ENCODE measurements around the gene FILIP1L.

The FILIP1L gene

DNA sequence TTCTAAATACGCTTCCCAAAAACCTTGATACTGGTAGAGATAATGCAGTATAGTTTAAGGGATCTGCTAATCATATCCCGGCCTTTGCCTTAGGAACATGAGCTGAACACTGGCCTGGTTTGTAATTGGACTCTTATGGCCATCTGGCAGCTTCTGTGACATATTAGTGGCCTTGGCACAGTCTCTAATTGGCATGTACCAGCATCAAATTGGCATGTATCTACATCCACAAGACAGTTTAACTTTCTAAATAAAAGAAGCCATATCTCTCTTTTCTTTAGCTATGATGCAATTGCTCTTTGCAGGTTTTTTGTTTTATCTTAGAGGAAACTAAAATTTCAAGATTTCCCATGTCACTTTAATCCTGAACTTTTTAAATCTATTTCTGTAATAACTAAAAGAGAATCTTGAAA lies 44.6 kb upstream of the FILIP1L start:
- Histone ChIP-seq H4K91ac (ENCODE audit: low read depth, low read length) (no peak overlapping the region), H3K36me3 (ENCODE audit: control insufficient read depth in 1 of 2, insufficient read depth in 2 of 2, low read length in 2 of 2) (no peaks in the 10 kb centered on the region), H4K8ac (ENCODE audit: low read depth, low read length) (no peak overlapping the region), H3K23ac (ENCODE audit: low read length) (no peak overlapping the region), H3K9me3 (ENCODE audit: insufficient read depth, low read depth, low read length) (no peaks in the 10 kb centered on the region), H3K27ac (ENCODE audit: low read depth, low read length) (no peak overlapping the region), H3K14ac (ENCODE audit: low read length) (no peak overlapping the region), H3K4me1 (ENCODE audit: control insufficient read depth in 1 of 2, insufficient read depth in 2 of 2, low read length in 2 of 2) (no peaks in the 10 kb centered on the region), H3K4me2 (ENCODE audit: low read length) (no peak overlapping the region), H2BK120ac (ENCODE audit: insufficient read depth, low read length, poor library complexity) (no peak overlapping the region), H3K79me1 (ENCODE audit: low read length) (no peaks in the 10 kb centered on the region), H2BK12ac (ENCODE audit: low read length) (no peak overlapping the region), H3K4me3 (ENCODE audit: low read depth, low read length) (no peak overlapping the region), H3K27me3 (ENCODE audit: insufficient read depth, low read length) (no peaks in the 10 kb centered on the region), H3K79me2 (ENCODE audit: control insufficient read depth, insufficient read depth, low read length, poor library complexity) (no peaks in the 10 kb centered on the region), H3K9ac (ENCODE audit: low read length) (no peak overlapping the region), H2BK5ac (ENCODE audit: low read depth, low read length, poor library complexity) (no peak overlapping the region), H3K4ac (ENCODE audit: low read depth, low read length) (no peak overlapping the region), H3K18ac (ENCODE audit: low read length) (no peak overlapping the region), H2AK5ac (ENCODE audit: low read length) (no peak overlapping the region), H4K12ac (ENCODE audit: low read depth, low read length) (no peak overlapping the region), H2AFZ (ENCODE audit: insufficient read depth, low read length, poor library complexity) (no peak overlapping the region)
- no peak for DNase-seq
- WGBS (ENCODE audit: extremely low coverage, insufficient coverage, insufficient read length) = no CpG with 5 or more reads among the region's 2 CpGs

DNA sequence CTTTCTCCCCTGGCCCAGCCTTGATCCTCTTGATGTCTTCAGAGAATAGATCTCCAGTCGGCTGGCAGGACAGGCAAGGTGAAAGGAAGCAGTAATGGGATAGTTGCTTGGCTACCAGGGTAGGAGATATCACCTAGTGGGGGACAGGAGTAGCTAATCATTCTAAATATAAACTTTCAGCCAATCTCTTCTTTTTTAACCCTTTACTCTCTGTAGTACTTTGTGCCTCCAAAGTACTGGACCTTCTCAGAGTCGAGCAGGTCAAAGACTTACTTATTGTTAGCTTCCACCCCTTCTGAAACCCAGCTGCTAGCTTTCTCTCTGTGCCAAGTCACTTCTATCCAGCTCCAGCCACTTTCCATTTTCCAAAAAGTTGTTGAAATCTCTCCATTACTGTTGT lies 43.4 kb upstream of the FILIP1L start:
- Histone ChIP-seq H3K4ac (ENCODE audit: low read depth, low read length) (no peak overlapping the region), H3K4me2 (ENCODE audit: low read length) (no peak overlapping the region), H3K79me1 (ENCODE audit: low read length) (no peaks in the 10 kb centered on the region), H3K36me3 (ENCODE audit: control insufficient read depth in 1 of 2, insufficient read depth in 2 of 2, low read length in 2 of 2) (no peaks in the 10 kb centered on the region), H3K4me1 (ENCODE audit: control insufficient read depth in 1 of 2, insufficient read depth in 2 of 2, low read length in 2 of 2) (no peaks in the 10 kb centered on the region), H3K79me2 (ENCODE audit: control insufficient read depth, insufficient read depth, low read length, poor library complexity) (no peaks in the 10 kb centered on the region), H3K14ac (ENCODE audit: low read length) (no peak overlapping the region), H4K91ac (ENCODE audit: low read depth, low read length) (no peak overlapping the region), H3K27ac (ENCODE audit: low read depth, low read length) (no peak overlapping the region), H2BK120ac (ENCODE audit: insufficient read depth, low read length, poor library complexity) (no peak overlapping the region), H2AK5ac (ENCODE audit: low read length) (no peak overlapping the region), H3K18ac (ENCODE audit: low read length) (no peak overlapping the region), H3K9ac (ENCODE audit: low read length) (no peak overlapping the region), H2BK5ac (ENCODE audit: low read depth, low read length, poor library complexity) (no peak overlapping the region), H3K27me3 (ENCODE audit: insufficient read depth, low read length) (no peaks in the 10 kb centered on the region), H3K4me3 (ENCODE audit: low read depth, low read length) (no peak overlapping the region), H3K23ac (ENCODE audit: low read length) (no peak overlapping the region), H4K8ac (ENCODE audit: low read depth, low read length) (no peak overlapping the region), H2AFZ (ENCODE audit: insufficient read depth, low read length, poor library complexity) (no peak overlapping the region), H4K12ac (ENCODE audit: low read depth, low read length) (no peak overlapping the region), H3K9me3 (ENCODE audit: insufficient read depth, low read depth, low read length) (no peaks in the 10 kb centered on the region), H2BK12ac (ENCODE audit: low read length) (no peak overlapping the region)
- no peak for DNase-seq
- WGBS (ENCODE audit: extremely low coverage, insufficient coverage, insufficient read length) = no CpG with 5 or more reads among the region's 2 CpGs

GRCh38 chr3:100155590-100155989 lies 41.3 kb upstream of the FILIP1L start:
- Histone ChIP-seq H3K27me3 (ENCODE audit: insufficient read depth, low read length) (no peaks in the 10 kb centered on the region), H3K9ac (ENCODE audit: low read length) (no peak overlapping the region), H3K18ac (ENCODE audit: low read length) (no peak overlapping the region), H2AFZ (ENCODE audit: insufficient read depth, low read length, poor library complexity) (no peak overlapping the region), H4K8ac (ENCODE audit: low read depth, low read length) (no peak overlapping the region), H2AK5ac (ENCODE audit: low read length) (no peak overlapping the region), H3K9me3 (ENCODE audit: insufficient read depth, low read depth, low read length) (no peaks in the 10 kb centered on the region), H3K36me3 (ENCODE audit: control insufficient read depth in 1 of 2, insufficient read depth in 2 of 2, low read length in 2 of 2) (no peaks in the 10 kb centered on the region), H3K4me3 (ENCODE audit: low read depth, low read length) (no peak overlapping the region), H4K91ac (ENCODE audit: low read depth, low read length) (no peak overlapping the region), H2BK12ac (ENCODE audit: low read length) (no peak overlapping the region), H3K79me1 (ENCODE audit: low read length) (no peaks in the 10 kb centered on the region), H3K4me1 (ENCODE audit: control insufficient read depth in 1 of 2, insufficient read depth in 2 of 2, low read length in 2 of 2) (no peaks in the 10 kb centered on the region), H3K14ac (ENCODE audit: low read length) (no peak overlapping the region), H3K4ac (ENCODE audit: low read depth, low read length) (no peak overlapping the region), H4K12ac (ENCODE audit: low read depth, low read length) (no peak overlapping the region), H3K23ac (ENCODE audit: low read length) (no peak overlapping the region), H3K27ac (ENCODE audit: low read depth, low read length) (no peak overlapping the region), H2BK120ac (ENCODE audit: insufficient read depth, low read length, poor library complexity) (no peak overlapping the region), H2BK5ac (ENCODE audit: low read depth, low read length, poor library complexity) (no peak overlapping the region), H3K4me2 (ENCODE audit: low read length) (no peak overlapping the region), H3K79me2 (ENCODE audit: control insufficient read depth, insufficient read depth, low read length, poor library complexity) (no peaks in the 10 kb centered on the region)
- no peak for DNase-seq

DNA sequence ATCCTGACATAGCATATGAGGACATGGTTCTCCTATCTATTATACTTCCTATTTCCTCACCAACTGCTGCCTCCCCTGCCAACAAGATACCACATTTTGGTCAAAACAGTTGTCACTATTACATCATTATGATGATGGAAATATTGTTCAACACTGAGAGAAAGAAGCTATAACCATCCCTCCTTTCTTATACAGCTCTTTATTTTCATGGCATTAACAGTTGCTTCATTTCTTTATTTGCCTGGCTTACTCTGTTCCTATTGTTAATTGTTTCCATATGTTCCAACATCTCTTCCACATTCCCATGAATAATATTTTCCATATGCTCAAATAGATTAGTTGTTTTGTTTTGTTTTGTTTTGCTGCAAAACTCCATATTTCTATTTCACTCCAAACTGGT lies 40.8 kb upstream of the FILIP1L start:
- Histone ChIP-seq H3K23ac (ENCODE audit: low read length) (no peak overlapping the region), H3K4me1 (ENCODE audit: control insufficient read depth in 1 of 2, insufficient read depth in 2 of 2, low read length in 2 of 2) (no peaks in the 10 kb centered on the region), H3K9ac (ENCODE audit: low read length) (no peak overlapping the region), H3K14ac (ENCODE audit: low read length) (no peak overlapping the region), H2AK5ac (ENCODE audit: low read length) (no peak overlapping the region), H3K4me2 (ENCODE audit: low read length) (no peak overlapping the region), H2BK120ac (ENCODE audit: insufficient read depth, low read length, poor library complexity) (no peak overlapping the region), H4K12ac (ENCODE audit: low read depth, low read length) (no peak overlapping the region), H3K27me3 (ENCODE audit: insufficient read depth, low read length) (no peaks in the 10 kb centered on the region), H3K79me1 (ENCODE audit: low read length) (no peaks in the 10 kb centered on the region), H3K4me3 (ENCODE audit: low read depth, low read length) (no peak overlapping the region), H4K91ac (ENCODE audit: low read depth, low read length) (no peak overlapping the region), H2BK5ac (ENCODE audit: low read depth, low read length, poor library complexity) (no peak overlapping the region), H3K4ac (ENCODE audit: low read depth, low read length) (no peak overlapping the region), H2AFZ (ENCODE audit: insufficient read depth, low read length, poor library complexity) (no peak overlapping the region), H2BK12ac (ENCODE audit: low read length) (no peak overlapping the region), H4K8ac (ENCODE audit: low read depth, low read length) (no peak overlapping the region), H3K36me3 (ENCODE audit: control insufficient read depth in 1 of 2, insufficient read depth in 2 of 2, low read length in 2 of 2) (no peaks in the 10 kb centered on the region), H3K18ac (ENCODE audit: low read length) (no peak overlapping the region), H3K27ac (ENCODE audit: low read depth, low read length) (no peak overlapping the region), H3K79me2 (ENCODE audit: control insufficient read depth, insufficient read depth, low read length, poor library complexity) (no peaks in the 10 kb centered on the region), H3K9me3 (ENCODE audit: insufficient read depth, low read depth, low read length) (no peaks in the 10 kb centered on the region)
- no peak for DNase-seq

GRCh38 chr3:100154171-100154570 lies 39.9 kb upstream of the FILIP1L start:
- H4K91ac ChIP-seq (ENCODE audit: low read depth, low read length) = no peak overlapping the region
- no peaks in the 10 kb centered on the region for H3K79me1 ChIP-seq (ENCODE audit: low read length)
- no peak overlapping the region for H2AK5ac ChIP-seq (ENCODE audit: low read length)
- no CpG with 5 or more reads among the region's 1 CpG for WGBS (ENCODE audit: extremely low coverage, insufficient coverage, insufficient read length)
- no peak overlapping the region for H3K9ac ChIP-seq (ENCODE audit: low read length)
- H3K36me3 ChIP-seq (ENCODE audit: control insufficient read depth in 1 of 2, insufficient read depth in 2 of 2, low read length in 2 of 2) = no peaks in the 10 kb centered on the region
- H3K27ac ChIP-seq (ENCODE audit: low read depth, low read length) = no peak overlapping the region
- no peak overlapping the region for H2AFZ ChIP-seq (ENCODE audit: insufficient read depth, low read length, poor library complexity)
- H3K23ac ChIP-seq (ENCODE audit: low read length) = no peak overlapping the region
- H3K4me3 ChIP-seq (ENCODE audit: low read depth, low read length) = no peak overlapping the region
- no peak overlapping the region for H2BK120ac ChIP-seq (ENCODE audit: insufficient read depth, low read length, poor library complexity)
- H4K8ac ChIP-seq (ENCODE audit: low read depth, low read length) = no peak overlapping the region
- no peak overlapping the region for H3K4me2 ChIP-seq (ENCODE audit: low read length)
- no peak overlapping the region for H3K18ac ChIP-seq (ENCODE audit: low read length)
- H4K12ac ChIP-seq (ENCODE audit: low read depth, low read length) = no peak overlapping the region
- H2BK5ac ChIP-seq (ENCODE audit: low read depth, low read length, poor library complexity) = no peak overlapping the region
- no peak for DNase-seq
- H3K79me2 ChIP-seq (ENCODE audit: control insufficient read depth, insufficient read depth, low read length, poor library complexity) = no peaks in the 10 kb centered on the region
- H2BK12ac ChIP-seq (ENCODE audit: low read length) = no peak overlapping the region
- no peak overlapping the region for H3K4ac ChIP-seq (ENCODE audit: low read depth, low read length)
- no peaks in the 10 kb centered on the region for H3K4me1 ChIP-seq (ENCODE audit: control insufficient read depth in 1 of 2, insufficient read depth in 2 of 2, low read length in 2 of 2)
- no peaks in the 10 kb centered on the region for H3K9me3 ChIP-seq (ENCODE audit: insufficient read depth, low read depth, low read length)
- H3K27me3 ChIP-seq (ENCODE audit: insufficient read depth, low read length) = no peaks in the 10 kb centered on the region
- H3K14ac ChIP-seq (ENCODE audit: low read length) = no peak overlapping the region
